SK-N-SH treated with all-trans-retinoic acid at 6 μM for 48 hours (cell line): ENCODE results near the gene COMMD10.

Experiments
- ATAC-seq: fragments of 200-7000 bp; cut with Tn5 transposase; 3 replicates; pipeline ENCODE4 v1.9.1; 2020; ENCODE audit warnings: mild to moderate bottlenecking, moderate library complexity
- ARNTL ChIP-seq: fragments of 450-650 bp; formaldehyde crosslinking; IDR thresholded peaks from 2 replicates; pipeline ENCODE4 v1.5.0; 2020; ENCODE audit warnings: low read depth, mild to moderate bottlenecking, moderate library complexity, borderline replicate concordance
- BACH2 ChIP-seq: fragments of 250-450 bp; sonication (Bioruptor Pico); IDR thresholded peaks from 2 replicates; pipeline ENCODE4 v1.9.0; 2021; ENCODE audit warnings: mild to moderate bottlenecking, borderline replicate concordance
- CREB5 ChIP-seq: fragments of 250-450 bp; sonication (Bioruptor Pico); IDR thresholded peaks from 2 replicates; pipeline ENCODE4 v1.5.1; 2020; ENCODE audit warnings: low read depth, mild to moderate bottlenecking, moderate library complexity
- CSDC2 ChIP-seq: fragments of 250-450 bp; sonication (Bioruptor Pico); IDR thresholded peaks from 2 replicates; pipeline ENCODE4 v1.5.0; 2020; ENCODE audit warnings: mild to moderate bottlenecking, moderate library complexity
- CSRNP3 ChIP-seq: fragments of 250-450 bp; sonication (Bioruptor Pico); IDR thresholded peaks from 2 replicates; pipeline ENCODE4 v1.5.1; 2021; ENCODE audit warnings: mild to moderate bottlenecking, moderate library complexity
- ESRRG ChIP-seq: fragments of 250-450 bp; sonication (Bioruptor Pico); IDR thresholded peaks from 2 replicates; pipeline ENCODE4 v1.6.1; 2021; ENCODE audit warnings: mild to moderate bottlenecking
- GLIS3 ChIP-seq: fragments of 250-450 bp; sonication (Bioruptor Pico); IDR thresholded peaks from 2 replicates; pipeline ENCODE4 v1.5.0; 2020; ENCODE audit warnings: mild to moderate bottlenecking, moderate library complexity
- ISL1 ChIP-seq: fragments of 250-450 bp; sonication (Bioruptor Pico); IDR thresholded peaks from 2 replicates; pipeline ENCODE4 v2.1.2; 2022; ENCODE audit warnings: mild to moderate bottlenecking, moderate library complexity
- OSR1 ChIP-seq: fragments of 250-450 bp; sonication (Bioruptor Pico); IDR thresholded peaks from 2 replicates; pipeline ENCODE4 v1.8.0; 2022; ENCODE audit warnings: moderate library complexity, mild to moderate bottlenecking, inconsistent platforms
- PATZ1 ChIP-seq: fragments of 250-450 bp; sonication (Bioruptor Pico); IDR thresholded peaks from 2 replicates; pipeline ENCODE4 v1.8.0; 2020; ENCODE audit warnings: mild to moderate bottlenecking, moderate library complexity, borderline replicate concordance
- POU6F1 ChIP-seq: fragments of 250-450 bp; sonication (Bioruptor Pico); IDR thresholded peaks from 2 replicates; pipeline ENCODE4 v1.8.0; 2021; ENCODE audit warnings: low read depth, mild to moderate bottlenecking, moderate library complexity, borderline replicate concordance
- PPARA ChIP-seq: fragments of 250-450 bp; sonication (Bioruptor Pico); IDR thresholded peaks from 2 replicates; pipeline ENCODE4 v1.5.0; 2020; ENCODE audit warnings: mild to moderate bottlenecking, borderline replicate concordance
- RARB ChIP-seq: fragments of 250-450 bp; sonication (Bioruptor Pico); IDR thresholded peaks from 2 replicates; pipeline ENCODE4 v1.8.0; 2021; ENCODE audit warnings: mild to moderate bottlenecking, moderate library complexity
- SNAI2 ChIP-seq: fragments of 250-450 bp; sonication (Bioruptor Pico); IDR thresholded peaks from 2 replicates; pipeline ENCODE4 v1.5.0; 2020; ENCODE audit warnings: mild to moderate bottlenecking, moderate library complexity
- TCF4 ChIP-seq: fragments of 250-450 bp; sonication (Bioruptor Pico); IDR thresholded peaks from 2 replicates; pipeline ENCODE4 v1.8.0; 2021; ENCODE audit warnings: mild to moderate bottlenecking, moderate library complexity, borderline replicate concordance
- TOX ChIP-seq: fragments of 250-450 bp; sonication (Bioruptor Pico); IDR thresholded peaks from 2 replicates; pipeline ENCODE4 v1.8.0; 2021; ENCODE audit warnings: mild to moderate bottlenecking, moderate library complexity, borderline replicate concordance
- TSHZ2 ChIP-seq: fragments of 250-450 bp; sonication (Bioruptor Pico); IDR thresholded peaks from 2 replicates; pipeline ENCODE4 v1.5.0; 2020; ENCODE audit warnings: mild to moderate bottlenecking, moderate library complexity
- ZFP3 ChIP-seq: fragments of 250-450 bp; sonication (Bioruptor Pico); IDR thresholded peaks from 2 replicates; pipeline ENCODE4 v1.5.0; 2020; ENCODE audit warnings: mild to moderate bottlenecking, moderate library complexity
- ZFP30 ChIP-seq: fragments of 450-650 bp; formaldehyde crosslinking; IDR thresholded peaks from 2 replicates; pipeline ENCODE4 v1.5.0; 2022; ENCODE audit warnings: mild to moderate bottlenecking, moderate library complexity
- ZNF565 ChIP-seq: fragments of 450-650 bp; formaldehyde crosslinking; conservative IDR thresholded peaks from 2 replicates; pipeline ENCODE4 v1.5.0; 2020; ENCODE audit warnings: low read depth, mild to moderate bottlenecking, moderate library complexity
- ZNF70 ChIP-seq: fragments of 450-650 bp; formaldehyde crosslinking; IDR thresholded peaks from 2 replicates; pipeline ENCODE4 v1.5.0; 2020; ENCODE audit warnings: mild to moderate bottlenecking, moderate library complexity
- ZNF8 ChIP-seq: fragments of 450-650 bp; formaldehyde crosslinking; IDR thresholded peaks from 2 replicates; pipeline ENCODE4 v1.5.0; 2020; ENCODE audit warnings: mild to moderate bottlenecking, moderate library complexity

Gene COMMD10

GRCh38 chr5:116159006-116159405 lies 74.2 kb downstream of the COMMD10 start (continued):
- TF ChIP-seq POU6F1 (CRISPR knock-in tag) (no peak), SNAI2 (CRISPR knock-in tag) (no peak)

GRCh38 chr5:116174111-116174510 lies 89.3 kb downstream of the COMMD10 start:
- ATAC-seq: no peak
- TF ChIP-seq POU6F1 (CRISPR knock-in tag) (no peak), PPARA (CRISPR knock-in tag) (no peak), CSDC2 (CRISPR knock-in tag) (no peak), TOX (CRISPR knock-in tag) (no peak), TCF4 (no peak), PATZ1 (CRISPR knock-in tag) (no peak), CREB5 (CRISPR knock-in tag) (no peak), ZNF70 (CRISPR knock-in tag) (no peak), BACH2 (CRISPR knock-in tag) (no peak), CSRNP3 (no peak), ISL1 (CRISPR knock-in tag) (no peak), ESRRG (CRISPR knock-in tag) (no peak), ZFP3 (CRISPR knock-in tag) (no peak), ZNF8 (CRISPR knock-in tag) (no peak), ARNTL (CRISPR knock-in tag) (no peak), RARB (CRISPR knock-in tag) (no peak)

- no peak for ATAC-seq
- no peak for TF ChIP-seq ZNF70 (CRISPR knock-in tag)
- no peak for TF ChIP-seq GLIS3 (CRISPR knock-in tag)
- TF ChIP-seq TSHZ2: no peak
- no peak for TF ChIP-seq OSR1 (CRISPR knock-in tag)
- TF ChIP-seq ZNF8 (CRISPR knock-in tag): no peak
- no peak for TF ChIP-seq TOX (CRISPR knock-in tag)
- TF ChIP-seq ISL1 (CRISPR knock-in tag): no peak
- no peak for TF ChIP-seq PPARA (CRISPR knock-in tag)
- TF ChIP-seq ZFP30 (CRISPR knock-in tag): no peak
- TF ChIP-seq ZNF565 (CRISPR knock-in tag): no peak
- no peak for TF ChIP-seq SNAI2 (CRISPR knock-in tag)
- no peak for TF ChIP-seq RARB (CRISPR knock-in tag)
- no peak for TF ChIP-seq ESRRG (CRISPR knock-in tag)
- no peak for TF ChIP-seq CSDC2 (CRISPR knock-in tag)
- no peak for TF ChIP-seq BACH2 (CRISPR knock-in tag)
- TF ChIP-seq CSRNP3: no peak
- TF ChIP-seq CREB5 (CRISPR knock-in tag): no peak
Measured at GRCh38 chr5:116176121-116176520, 91.3 kb downstream of the COMMD10 start.
